Ectodermal cell (in vitro differentiated cells): ENCODE data around the gene FES.
"Not testable (repeated sequence)": the region's sequence is repeated elsewhere in the genome, so short reads cannot be mapped to it uniquely, and the experiment has no call there.

Experiments
- H3K27ac ChIP-seq: 2 replicates; pipeline ENCODE4 v1.7.0; 2013; ENCODE audit warnings: mild to moderate bottlenecking, low read depth, low read length; ENCODE audit not compliant: insufficient read depth, poor library complexity, severe bottlenecking
- H3K27me3 ChIP-seq: 2 replicates; pipeline ENCODE4 v1.7.0; 2013; ENCODE audit warnings: mild to moderate bottlenecking, low read length; ENCODE audit not compliant: insufficient read depth, control insufficient read depth, poor library complexity, severe bottlenecking
- H3K36me3 ChIP-seq: one replicate; pipeline ENCODE4 v1.7.0; 2013; ENCODE audit warnings: low read length; ENCODE audit not compliant: control insufficient read depth, insufficient read depth
- H3K4me1 ChIP-seq: one replicate; pipeline ENCODE4 v1.7.0; 2013; ENCODE audit warnings: low read length; ENCODE audit not compliant: control insufficient read depth, insufficient read depth
- H3K4me3 ChIP-seq: 2 replicates; pipeline ENCODE4 v1.7.0; 2013; ENCODE audit warnings: low read depth, low read length, control low read depth; ENCODE audit not compliant: insufficient read depth
- H3K9me3 ChIP-seq: 2 replicates; pipeline ENCODE4 v1.7.0; 2013; ENCODE audit warnings: mild to moderate bottlenecking, low read length, moderate library complexity; ENCODE audit not compliant: control insufficient read depth
- WGBS, 2 experiments: methylation state at CpG; one replicate each; pipeline ENCODE4 v1.1.7; 2013; ENCODE audit warnings: missing lambda C conversion rate in 2 of 2; 5-methylcytosine and 5-hydroxymethylcytosine counted together

The FES gene

DNA sequence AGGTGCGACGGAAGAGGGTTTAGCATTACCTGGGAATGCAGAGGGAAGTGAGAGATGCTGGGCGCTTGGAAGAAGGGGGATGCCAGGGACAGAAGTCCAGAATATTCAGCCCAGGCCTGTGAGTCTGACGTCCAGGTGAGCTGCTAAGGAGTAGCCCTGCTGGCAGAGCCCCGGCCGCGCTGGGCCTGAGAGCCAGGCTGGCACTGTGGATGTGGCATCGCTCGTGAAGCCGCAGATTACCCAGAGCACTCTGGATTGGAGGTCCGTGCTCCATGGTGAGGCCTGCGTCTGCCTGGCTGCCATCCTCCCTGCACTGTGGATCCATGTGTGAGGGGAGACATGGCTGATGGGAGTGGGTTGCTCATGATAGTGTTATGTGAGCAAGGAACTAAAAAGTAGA is 33.3 kb downstream of the FES start:
- H3K27me3 ChIP-seq, result no peaks in the 10 kb centered on the region
- 95% methylated on average over 12 of the region's 12 CpGs for WGBS, 2 experiments
- no peak overlapping the region for H3K4me3 ChIP-seq
- no peak overlapping the region for H3K27ac ChIP-seq
- H3K36me3 ChIP-seq, result peaks cover 4% of the 10 kb centered on the region
- H3K4me1 ChIP-seq, result no peaks in the 10 kb centered on the region
- no peaks in the 10 kb centered on the region for H3K9me3 ChIP-seq

- H3K27ac ChIP-seq, result no peak overlapping the region
Measured at GRCh38 chr15:90918034-90918788, 33.9 kb downstream of the FES start.

GRCh38 chr15:90918835-90919234 is 34.5 kb downstream of the FES start:
- H3K4me1 ChIP-seq, result no peaks in the 10 kb centered on the region
- H3K27me3 ChIP-seq, result no peaks in the 10 kb centered on the region
- H3K9me3 ChIP-seq, result no peaks in the 10 kb centered on the region
- H3K27ac ChIP-seq, result no peak overlapping the region
- peaks cover 4% of the 10 kb centered on the region for H3K36me3 ChIP-seq
- 90 to 96% methylated on average over 6 of the region's 6 CpGs for WGBS, 2 experiments
- no peak overlapping the region for H3K4me3 ChIP-seq

More at GRCh38 chr15:90918034-90918788, 33.9 kb downstream of the FES start:
- no peaks in the 10 kb centered on the region for H3K9me3 ChIP-seq
- no peak overlapping the region for H3K4me3 ChIP-seq
- 96 to 97% methylated on average over 23 of the region's 23 CpGs for WGBS, 2 experiments
- H3K4me1 ChIP-seq, result no peaks in the 10 kb centered on the region
- H3K36me3 ChIP-seq, result peaks cover 4% of the 10 kb centered on the region
- no peaks in the 10 kb centered on the region for H3K27me3 ChIP-seq

DNA sequence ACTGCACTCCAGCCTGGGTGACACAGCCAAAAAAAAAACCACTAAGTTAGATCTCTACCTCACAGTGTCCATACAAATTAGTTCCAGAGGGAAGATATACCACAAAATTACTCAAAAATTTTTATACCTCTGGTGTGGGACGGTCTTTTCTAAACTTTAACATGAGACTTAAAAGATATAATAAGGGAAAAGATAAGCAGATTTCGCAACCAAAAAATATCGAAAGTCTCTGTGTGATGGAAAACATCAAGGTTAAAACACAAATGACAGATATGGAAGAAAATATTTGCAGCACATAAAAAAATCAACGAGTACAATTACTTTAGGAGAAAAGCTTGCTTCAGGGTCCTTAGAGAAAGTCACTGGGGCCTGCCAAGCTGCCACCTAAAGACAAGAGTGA is 37.6 kb downstream of the FES start:
- Histone ChIP-seq H3K4me1 (no peaks in the 10 kb centered on the region), H3K9me3 (no peaks in the 10 kb centered on the region), H3K27ac (no peak overlapping the region), H3K4me3 (no peak overlapping the region), H3K27me3 (no peaks in the 10 kb centered on the region), H3K36me3 (peaks cover 4% of the 10 kb centered on the region)
- WGBS, 2 experiments, result 97 to 99% methylated on average over 3 of the region's 4 CpGs

GRCh38 chr15:90922712-90923322 is 38.5 kb downstream of the FES start:
- 95 to 96% methylated on average over 7 of the region's 7 CpGs for WGBS, 2 experiments
- not testable (repeated sequence) for H3K4me1 ChIP-seq

GRCh38 chr15:90924375-90924774 is 40.1 kb downstream of the FES start:
- Histone ChIP-seq H3K27ac (no peak overlapping the region), H3K9me3 (no peaks in the 10 kb centered on the region), H3K36me3 (peaks cover 4% of the 10 kb centered on the region), H3K27me3 (no peaks in the 10 kb centered on the region), H3K4me3 (no peak overlapping the region), H3K4me1 (no peaks in the 10 kb centered on the region)
- 84 to 85% methylated on average over 4 to 5 of the region's 5 CpGs for WGBS, 2 experiments

More at GRCh38 chr15:90922712-90923322, 38.5 kb downstream of the FES start:
- H3K9me3 ChIP-seq, H3K4me3 ChIP-seq, H3K27ac ChIP-seq, H3K27me3 ChIP-seq, H3K36me3 ChIP-seq: not testable (repeated sequence)

DNA sequence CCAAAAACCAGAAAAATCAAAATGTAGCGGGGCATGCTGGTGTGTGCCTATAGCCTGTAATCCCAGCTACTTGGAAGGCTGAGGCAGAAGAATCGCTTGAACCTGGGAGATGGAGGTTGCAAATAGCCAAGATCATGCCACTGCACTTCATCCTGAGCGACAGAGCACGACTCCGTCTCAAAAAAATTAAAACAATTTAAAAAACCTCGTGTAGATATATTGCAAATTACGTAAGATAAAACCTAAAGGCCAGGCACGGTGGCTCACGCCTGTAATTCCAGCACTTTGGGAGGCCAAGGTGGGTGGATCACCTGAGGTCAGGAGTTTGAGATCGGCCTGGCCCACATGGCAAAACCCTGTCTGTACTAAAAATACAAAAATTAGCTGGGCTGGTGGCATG is 42.5 kb downstream of the FES start:
- not testable (repeated sequence) for H3K36me3 ChIP-seq
- 94 to 96% methylated on average over 10 of the region's 10 CpGs for WGBS, 2 experiments

GRCh38 chr15:90928106-90928505 is 43.8 kb downstream of the FES start:
- not testable (repeated sequence) for H3K36me3 ChIP-seq, H3K9me3 ChIP-seq, H3K4me1 ChIP-seq, H3K4me3 ChIP-seq, H3K27me3 ChIP-seq, H3K27ac ChIP-seq
- 94 to 95% methylated on average over 7 of the region's 7 CpGs for WGBS, 2 experiments

More for the DNA sequence above, 42.5 kb downstream of the FES start:
- not testable (repeated sequence) for H3K27me3 ChIP-seq, H3K4me1 ChIP-seq, H3K9me3 ChIP-seq, H3K4me3 ChIP-seq, H3K27ac ChIP-seq

GRCh38 chr15:90929246-90930019 is 45.1 kb downstream of the FES start:
- Histone ChIP-seq H3K9me3 (no peaks in the 10 kb centered on the region), H3K36me3 (no peaks in the 10 kb centered on the region), H3K27me3 (peaks cover 16% of the 10 kb centered on the region), H3K4me1 (no peaks in the 10 kb centered on the region), H3K27ac (no peak overlapping the region), H3K4me3 (no peak overlapping the region)
- 95% methylated on average over 20 to 21 of the region's 21 CpGs for WGBS, 2 experiments

DNA sequence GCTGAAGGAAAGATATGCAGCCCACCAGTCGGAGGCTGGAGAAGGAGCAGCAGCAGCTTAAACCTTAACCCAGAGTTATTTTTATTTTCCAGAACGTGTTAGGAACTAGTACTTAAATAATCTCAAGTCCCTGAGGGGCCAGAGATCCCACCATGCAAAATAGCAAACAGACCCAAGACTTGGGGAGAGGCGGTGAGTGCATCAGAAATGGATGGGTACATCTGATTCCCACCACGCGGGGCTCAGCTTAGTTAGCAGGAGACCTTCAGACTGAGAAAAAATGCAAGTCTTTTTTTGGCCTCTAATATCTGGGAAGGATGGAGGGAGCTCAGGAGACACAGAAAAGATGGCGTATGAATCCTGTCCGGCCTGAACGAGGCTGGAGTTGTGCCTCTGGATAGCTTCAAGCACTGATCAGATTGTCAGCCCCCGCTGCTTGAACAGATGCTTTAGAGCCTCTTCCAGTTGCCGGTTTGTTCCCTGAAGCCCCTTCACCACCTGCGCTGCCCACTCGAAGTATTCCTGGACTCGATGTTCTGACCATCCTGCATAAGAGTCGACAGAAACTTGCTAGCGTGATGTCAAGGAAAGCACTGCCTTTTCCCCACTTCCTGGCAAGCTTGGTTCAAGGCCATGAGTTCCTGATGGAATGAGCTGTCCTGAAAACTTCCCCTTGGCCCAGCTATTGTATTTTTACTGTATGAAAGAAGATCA is 46.7 kb downstream of the FES start:
- H3K27me3 ChIP-seq, result peaks cover 16% of the 10 kb centered on the region
- H3K9me3 ChIP-seq, result no peaks in the 10 kb centered on the region
- 94 to 96% methylated on average over 15 of the region's 15 CpGs for WGBS, 2 experiments
- H3K4me1 ChIP-seq, result peaks cover 4% of the 10 kb centered on the region
- H3K4me3 ChIP-seq, result no peak overlapping the region
- H3K36me3 ChIP-seq, result no peaks in the 10 kb centered on the region
- H3K27ac ChIP-seq, result no peak overlapping the region
